Measurements from ENCODE around the gene RETREG1. TPM values are rescaled to one million over a fixed set of nuclear protein-coding genes. Genes with fewer than 3 reads are reported as not detected.
"Not testable (repeated sequence)": the region's sequence is repeated elsewhere in the genome, so short reads cannot be mapped to it uniquely, and the experiment has no call there.

The RETREG1 gene
- total RNA-seq, 1 donor from 2014 or later = 2.9 TPM

DNA sequence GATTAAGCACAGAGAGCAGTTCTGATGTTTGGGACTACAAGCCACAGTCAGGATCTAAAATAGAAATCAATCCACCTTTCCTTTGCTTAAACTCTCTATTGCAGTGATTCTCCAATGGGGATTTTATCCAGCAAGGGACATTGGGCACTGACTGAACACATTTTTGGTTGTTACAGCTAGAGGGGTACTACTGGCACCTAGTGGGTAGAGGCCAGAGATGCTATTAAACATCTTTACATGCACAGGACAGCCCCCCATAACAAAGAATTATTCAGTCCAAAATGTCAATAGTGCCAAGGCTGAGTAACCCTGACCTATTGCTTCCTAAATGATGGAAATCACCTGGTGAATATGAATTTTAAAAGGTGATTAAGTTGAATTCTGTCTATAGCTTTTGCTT lies 163.2 kb downstream of the RETREG1 start:
- no peaks in the 10 kb centered on the region for H3K27me3 ChIP-seq
- intact Hi-C loops (cut with DNase I) = no loop called here
- TF ChIP-seq, protein P1, sequence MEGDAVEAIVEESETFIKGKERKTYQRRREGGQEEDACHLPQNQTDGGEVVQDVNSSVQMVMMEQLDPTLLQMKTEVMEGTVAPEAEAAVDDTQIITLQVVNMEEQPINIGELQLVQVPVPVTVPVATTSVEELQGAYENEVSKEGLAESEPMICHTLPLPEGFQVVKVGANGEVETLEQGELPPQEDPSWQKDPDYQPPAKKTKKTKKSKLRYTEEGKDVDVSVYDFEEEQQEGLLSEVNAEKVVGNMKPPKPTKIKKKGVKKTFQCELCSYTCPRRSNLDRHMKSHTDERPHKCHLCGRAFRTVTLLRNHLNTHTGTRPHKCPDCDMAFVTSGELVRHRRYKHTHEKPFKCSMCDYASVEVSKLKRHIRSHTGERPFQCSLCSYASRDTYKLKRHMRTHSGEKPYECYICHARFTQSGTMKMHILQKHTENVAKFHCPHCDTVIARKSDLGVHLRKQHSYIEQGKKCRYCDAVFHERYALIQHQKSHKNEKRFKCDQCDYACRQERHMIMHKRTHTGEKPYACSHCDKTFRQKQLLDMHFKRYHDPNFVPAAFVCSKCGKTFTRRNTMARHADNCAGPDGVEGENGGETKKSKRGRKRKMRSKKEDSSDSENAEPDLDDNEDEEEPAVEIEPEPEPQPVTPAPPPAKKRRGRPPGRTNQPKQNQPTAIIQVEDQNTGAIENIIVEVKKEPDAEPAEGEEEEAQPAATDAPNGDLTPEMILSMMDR (IDR thresholded peaks at IDR 0.05) = no peak
- H3K27ac ChIP-seq = no peak overlapping the region
- no peak for DNase-seq (ENCODE audit: low spot score in 2 of 2)
- H3K4me3 ChIP-seq = no peak overlapping the region
- H3K9me3 ChIP-seq = no peaks in the 10 kb centered on the region
- no peaks in the 10 kb centered on the region for H3K4me1 ChIP-seq
- H3K36me3 ChIP-seq = peaks cover 52 to 81% of the 10 kb centered on the region in 2 donors

DNA sequence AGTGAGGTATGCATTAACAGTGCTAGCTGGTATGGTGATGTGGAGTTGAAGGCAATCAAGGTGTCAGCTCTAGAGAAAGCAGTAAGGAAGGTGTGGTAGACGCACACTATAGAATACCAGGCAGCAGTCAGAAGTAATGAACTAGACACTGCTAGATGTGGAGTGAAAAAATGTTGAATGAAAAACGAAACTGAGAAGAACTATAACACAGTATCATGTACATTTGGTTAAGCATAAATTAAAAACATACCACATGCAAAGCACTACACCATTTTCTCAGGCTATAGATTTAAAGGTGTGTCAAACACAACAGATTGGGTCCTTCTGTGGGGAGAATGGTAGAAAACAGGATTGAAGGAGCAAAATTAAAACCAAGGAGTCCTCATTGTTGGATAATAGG lies 166.6 kb downstream of the RETREG1 start:
- Histone ChIP-seq H3K36me3 (peaks cover 55 to 79% of the 10 kb centered on the region in 2 donors), H3K27me3 (no peaks in the 10 kb centered on the region), H3K4me3 (no peak overlapping the region), H3K27ac (no peak overlapping the region), H3K9me3 (no peaks in the 10 kb centered on the region), H3K4me1 (no peaks in the 10 kb centered on the region)
- intact Hi-C loops (cut with DNase I) = no loop called here
- DNase-seq (ENCODE audit: low spot score in 2 of 2) = no peak
- TF ChIP-seq, protein P1 (IDR thresholded peaks at IDR 0.05) = no peak

DNA sequence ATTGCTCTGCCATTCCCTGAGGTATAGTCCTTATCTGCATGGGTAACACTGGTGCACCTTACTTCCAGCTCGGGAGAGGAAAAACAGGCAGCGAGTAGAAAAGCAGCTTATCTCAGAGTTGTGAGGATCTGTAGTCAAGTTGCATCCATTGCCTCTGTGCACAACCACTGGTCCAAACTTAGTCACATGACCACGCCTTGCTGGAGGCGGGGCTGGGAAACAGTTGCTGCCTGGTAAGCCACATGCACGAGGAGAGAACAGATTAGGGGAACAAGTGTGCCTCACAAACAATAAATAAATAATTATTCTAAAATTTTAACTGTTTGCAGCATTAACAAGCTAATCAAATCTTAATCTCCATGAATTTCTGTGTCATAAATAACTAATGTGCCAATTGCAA lies 169.8 kb downstream of the RETREG1 start:
- intact Hi-C loops (cut with DNase I) = no loop called here

DNA sequence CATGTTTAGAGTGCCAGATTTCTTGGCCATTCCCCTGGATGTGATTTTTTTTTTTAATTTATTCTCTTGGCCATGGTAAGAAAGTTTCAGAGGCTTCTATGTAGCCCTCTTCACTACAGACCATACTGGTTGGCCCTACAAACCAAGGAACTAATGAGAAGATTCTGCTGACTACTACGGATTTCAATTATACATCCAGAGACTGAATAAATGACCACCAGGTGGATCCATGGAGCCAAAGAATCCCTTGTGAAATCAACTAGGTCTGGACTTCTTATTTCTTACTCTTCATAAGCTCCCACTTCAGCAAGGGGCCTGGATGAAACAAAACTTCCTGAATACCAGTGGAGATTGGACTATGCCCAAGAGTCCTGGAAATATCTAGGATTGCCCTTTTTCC lies 178.8 kb downstream of the RETREG1 start:
- H3K27me3 ChIP-seq = no peaks in the 10 kb centered on the region
- TF ChIP-seq, protein P1 (IDR thresholded peaks at IDR 0.05) = no peak
- no peak for DNase-seq (ENCODE audit: low spot score in 2 of 2)
- no peak overlapping the region for H3K27ac ChIP-seq
- no peaks in the 10 kb centered on the region for H3K4me1 ChIP-seq
- no peaks in the 10 kb centered on the region for H3K9me3 ChIP-seq
- H3K36me3 ChIP-seq = no peaks in the 10 kb centered on the region
- H3K4me3 ChIP-seq = no peak overlapping the region
- intact Hi-C loops (cut with DNase I) = no loop called here

More for the DNA sequence above, 169.8 kb downstream of the RETREG1 start:
- no peak for DNase-seq (ENCODE audit: low spot score in 2 of 2)
- Histone ChIP-seq H3K4me1 (no peaks in the 10 kb centered on the region), H3K4me3 (no peak overlapping the region), H3K27ac (no peak overlapping the region), H3K9me3 (no peaks in the 10 kb centered on the region), H3K27me3 (no peaks in the 10 kb centered on the region), H3K36me3 (peaks cover 44 to 59% of the 10 kb centered on the region in 2 donors)
- TF ChIP-seq, protein P1 (IDR thresholded peaks at IDR 0.05) = no peak

DNA sequence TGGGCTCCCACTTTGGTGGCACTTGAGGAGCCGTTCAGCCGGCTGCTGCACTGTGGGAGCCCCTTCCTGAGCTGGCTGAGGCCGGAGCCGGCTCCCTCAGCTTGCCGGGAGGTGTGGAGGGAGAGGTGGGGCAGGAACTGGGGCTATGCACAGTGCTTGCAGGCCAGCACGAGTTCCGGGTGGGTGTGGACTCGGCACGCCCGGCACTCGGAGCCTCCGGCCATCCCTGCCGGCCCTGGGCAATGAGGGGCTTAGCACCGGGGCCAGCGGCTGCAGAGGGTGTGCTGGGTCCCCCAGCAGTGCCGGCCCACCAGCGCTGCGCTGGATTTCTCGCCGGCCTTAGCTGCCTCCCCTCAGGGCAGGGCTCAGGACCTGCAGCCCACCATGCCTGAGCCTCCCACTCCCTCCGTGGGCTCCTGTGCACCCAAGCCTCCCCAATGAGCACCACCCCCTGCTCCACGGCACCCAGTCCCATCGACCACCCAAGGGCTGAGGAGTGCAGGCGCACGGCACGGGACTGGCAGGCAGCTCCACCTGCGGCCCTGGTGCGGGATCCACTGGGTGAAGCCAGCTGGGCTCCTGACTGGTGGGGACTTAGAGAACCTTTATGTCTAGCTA lies 180.6 kb downstream of the RETREG1 start:
- H3K27ac ChIP-seq; H3K9me3 ChIP-seq; H3K27me3 ChIP-seq; DNase-seq (ENCODE audit: low spot score in 2 of 2); H3K4me1 ChIP-seq; H3K36me3 ChIP-seq; intact Hi-C loops (cut with DNase I); H3K4me3 ChIP-seq: not testable (repeated sequence)

DNA sequence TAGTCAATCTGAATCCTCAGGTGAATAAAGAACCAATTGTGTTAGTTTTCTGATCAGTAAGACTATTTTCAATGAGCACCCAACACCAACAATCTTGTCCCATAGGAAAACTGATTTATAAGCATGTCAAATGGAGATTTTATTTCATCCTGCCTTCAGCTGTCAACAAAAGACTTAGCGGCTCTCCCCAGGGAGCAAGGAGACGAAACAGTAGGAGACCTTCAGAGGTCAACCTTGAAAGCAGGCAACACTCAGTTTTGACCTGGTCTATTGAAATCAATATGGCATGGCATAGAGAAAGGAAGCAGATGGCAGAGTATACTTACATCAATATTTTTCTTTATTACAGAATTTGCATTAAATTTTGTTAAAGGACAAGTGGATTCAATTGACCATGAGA lies 185.3 kb downstream of the RETREG1 start:
- TF ChIP-seq, protein P1 (IDR thresholded peaks at IDR 0.05) = no peak
- Histone ChIP-seq H3K36me3 (no peaks in the 10 kb centered on the region), H3K27ac (no peak overlapping the region)

More for the DNA sequence above, 185.3 kb downstream of the RETREG1 start:
- Histone ChIP-seq H3K9me3 (no peaks in the 10 kb centered on the region), H3K4me3 (no peak overlapping the region), H3K27me3 (no peaks in the 10 kb centered on the region), H3K4me1 (no peaks in the 10 kb centered on the region)
- intact Hi-C loops (cut with DNase I) = no loop called here
- DNase-seq (ENCODE audit: low spot score in 2 of 2) = no peak
